HepG2 (cell line): Measurements from ENCODE around the gene MBTD1. TPM values are rescaled to one million over a fixed set of nuclear protein-coding genes. Genes with fewer than 3 reads are reported as not detected.

Source experiments
- CHCHD3 ChIP-seq: sonication (generic); formaldehyde crosslinking; IDR thresholded peaks from 2 replicates; pipeline ENCODE4 v1.8.0; 2022; ENCODE audit warnings: mild to moderate bottlenecking, missing genetic modification reagents, moderate library complexity
- JUNB ChIP-seq: sonication (generic); formaldehyde crosslinking; IDR thresholded peaks from 2 replicates; pipeline ENCODE4 v1.8.0; 2022; ENCODE audit warnings: missing genetic modification reagents, mild to moderate bottlenecking, borderline replicate concordance
- NFATC3 ChIP-seq: sonication (generic); formaldehyde crosslinking; IDR thresholded peaks from 2 replicates; pipeline ENCODE4 v1.5.1; 2020; ENCODE audit warnings: mild to moderate bottlenecking, missing genetic modification reagents
- PCBP2 ChIP-seq: fragments of 200-400 bp; formaldehyde crosslinking; optimal IDR thresholded peaks from 2 replicates; pipeline ENCODE3; 2018; ENCODE audit warnings: low read length, low read depth; ENCODE audit not compliant: poor library complexity, severe bottlenecking
- RARA ChIP-seq: IDR thresholded peaks from 2 replicates; pipeline ENCODE4 v1.6.1; 2016; ENCODE audit warnings: missing genetic modification reagents, missing compliant biosample characterization
- ZNF343 ChIP-seq: sonication (generic); formaldehyde crosslinking; IDR thresholded peaks from 2 replicates; pipeline ENCODE4 v1.4.0; 2020; ENCODE audit warnings: mild to moderate bottlenecking, missing genetic modification reagents
- ZNF598 ChIP-seq: sonication (generic); formaldehyde crosslinking; IDR thresholded peaks from 2 replicates; pipeline ENCODE4 v1.5.1; 2020; ENCODE audit warnings: mild to moderate bottlenecking, missing genetic modification reagents, borderline replicate concordance
- ZNF781 ChIP-seq: sonication (generic); formaldehyde crosslinking; IDR thresholded peaks from 2 replicates; pipeline ENCODE4 v1.5.1; 2020; ENCODE audit warnings: borderline replicate concordance, mild to moderate bottlenecking, missing genetic modification reagents; ENCODE audit errors: not compliant biosample characterization
- ZNF782 ChIP-seq: sonication (generic); formaldehyde crosslinking; IDR thresholded peaks from 2 replicates; pipeline ENCODE4 v1.4.0; 2020; ENCODE audit warnings: missing genetic modification reagents, mild to moderate bottlenecking, borderline replicate concordance
- polyA plus RNA-seq, 8 experiments: library from polyadenylated mRNA; depleted of rRNA in 3 of 8; stranded (reverse) in 7 of 8; unstranded in 1 of 8; fragments of >200 nt; fragmentation: Illumina TruSeq in 4 of 8; extraction: Trizol in 4 of 8; gene quantifications; 2 replicates each; pipeline versions ENCODE4 v1.2.1 to v1.2.3, GENCODE V29; 2011 to 2016; ENCODE audit warnings: low read depth in 4 of 8, missing spikeins in 1 of 8, mixed read lengths in 1 of 8; ENCODE audit not compliant: insufficient read depth in 1 of 8
- total RNA-seq, 5 experiments: library from RNA; depleted of rRNA; stranded (reverse); fragments of >200 nt; fragmentation: Illumina TruSeq; extraction: Trizol; gene quantifications; 2 replicates each; pipeline ENCODE4 v1.2.3, GENCODE V29; 2016; ENCODE audit warnings: low read depth in 1 of 5
- TF ChIP-seq, protein P1 (sequence below): sonication (generic); formaldehyde crosslinking; IDR thresholded peaks from 2 replicates; pipeline ENCODE4 v1.5.1; 2020; ENCODE audit warnings: mild to moderate bottlenecking, missing genetic modification reagents, borderline replicate concordance
- TF ChIP-seq, protein P2 (sequence below): sonication (generic); formaldehyde crosslinking; IDR thresholded peaks from 2 replicates; pipeline ENCODE4 v1.4.0; 2020; ENCODE audit warnings: missing genetic modification reagents, borderline replicate concordance
- TF ChIP-seq, protein P3 (sequence below): IDR thresholded peaks from 2 replicates; pipeline ENCODE4 v1.6.1; 2018; ENCODE audit warnings: missing genetic modification reagents
- TF ChIP-seq, protein P4 (sequence below): sonication (generic); formaldehyde crosslinking; IDR thresholded peaks from 2 replicates; pipeline ENCODE4 v1.5.0; 2020; ENCODE audit warnings: missing genetic modification reagents
- TF ChIP-seq, protein P5 (sequence below): IDR thresholded peaks from 2 replicates; pipeline ENCODE4 v1.6.1; 2016

MBTD1 gene
- total and polyA plus RNA-seq, 2 of the 13 experiments (the other 11 are each of a cell fraction or from before 2014, with no cell fraction given), result 20.9 TPM

DNA sequence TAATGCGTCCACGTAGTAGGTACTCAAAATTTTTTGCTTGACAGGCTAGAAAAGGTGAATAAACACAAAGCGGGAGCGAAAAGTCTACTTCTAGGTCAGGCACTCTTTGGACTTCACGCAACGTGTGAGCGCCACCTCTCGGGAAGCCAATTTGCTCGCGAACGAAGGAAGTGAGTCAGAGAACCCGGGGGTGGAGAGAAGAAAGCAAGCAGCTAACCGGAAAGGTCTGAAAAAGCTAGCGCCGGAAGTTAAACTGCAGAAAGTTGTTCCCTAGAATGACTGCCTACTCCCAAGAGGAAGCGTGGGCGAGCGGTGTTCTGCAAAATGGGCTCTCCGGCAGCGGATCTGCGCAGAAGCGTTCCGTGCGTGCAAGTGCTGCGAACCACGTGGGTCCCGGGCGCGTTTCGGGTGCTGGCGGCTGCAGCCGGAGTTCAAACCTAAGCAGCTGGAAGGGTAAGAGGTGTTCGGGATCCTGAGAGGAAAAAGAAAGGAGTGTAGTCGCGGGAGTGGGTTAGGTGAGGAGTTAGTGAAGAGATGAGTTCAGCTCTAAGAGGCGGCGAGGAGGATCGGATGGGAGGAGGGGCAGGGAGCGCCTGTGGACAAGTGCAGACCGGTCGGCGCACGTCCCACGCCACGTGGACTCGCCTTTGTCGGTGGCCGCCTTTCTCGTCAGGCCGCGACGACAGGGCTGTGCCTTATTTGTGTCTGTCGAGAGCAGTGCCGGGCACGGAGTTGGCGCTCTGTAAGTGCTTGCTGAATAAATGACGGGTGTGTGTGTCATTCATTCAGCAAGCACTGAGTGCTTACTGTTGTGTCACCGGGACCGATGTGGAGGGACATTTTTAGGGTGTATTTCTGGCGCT lies 106.4 kb downstream of the MBTD1 start, which contains the start of gene NME1 (continued):
- TF ChIP-seq, protein P1, sequence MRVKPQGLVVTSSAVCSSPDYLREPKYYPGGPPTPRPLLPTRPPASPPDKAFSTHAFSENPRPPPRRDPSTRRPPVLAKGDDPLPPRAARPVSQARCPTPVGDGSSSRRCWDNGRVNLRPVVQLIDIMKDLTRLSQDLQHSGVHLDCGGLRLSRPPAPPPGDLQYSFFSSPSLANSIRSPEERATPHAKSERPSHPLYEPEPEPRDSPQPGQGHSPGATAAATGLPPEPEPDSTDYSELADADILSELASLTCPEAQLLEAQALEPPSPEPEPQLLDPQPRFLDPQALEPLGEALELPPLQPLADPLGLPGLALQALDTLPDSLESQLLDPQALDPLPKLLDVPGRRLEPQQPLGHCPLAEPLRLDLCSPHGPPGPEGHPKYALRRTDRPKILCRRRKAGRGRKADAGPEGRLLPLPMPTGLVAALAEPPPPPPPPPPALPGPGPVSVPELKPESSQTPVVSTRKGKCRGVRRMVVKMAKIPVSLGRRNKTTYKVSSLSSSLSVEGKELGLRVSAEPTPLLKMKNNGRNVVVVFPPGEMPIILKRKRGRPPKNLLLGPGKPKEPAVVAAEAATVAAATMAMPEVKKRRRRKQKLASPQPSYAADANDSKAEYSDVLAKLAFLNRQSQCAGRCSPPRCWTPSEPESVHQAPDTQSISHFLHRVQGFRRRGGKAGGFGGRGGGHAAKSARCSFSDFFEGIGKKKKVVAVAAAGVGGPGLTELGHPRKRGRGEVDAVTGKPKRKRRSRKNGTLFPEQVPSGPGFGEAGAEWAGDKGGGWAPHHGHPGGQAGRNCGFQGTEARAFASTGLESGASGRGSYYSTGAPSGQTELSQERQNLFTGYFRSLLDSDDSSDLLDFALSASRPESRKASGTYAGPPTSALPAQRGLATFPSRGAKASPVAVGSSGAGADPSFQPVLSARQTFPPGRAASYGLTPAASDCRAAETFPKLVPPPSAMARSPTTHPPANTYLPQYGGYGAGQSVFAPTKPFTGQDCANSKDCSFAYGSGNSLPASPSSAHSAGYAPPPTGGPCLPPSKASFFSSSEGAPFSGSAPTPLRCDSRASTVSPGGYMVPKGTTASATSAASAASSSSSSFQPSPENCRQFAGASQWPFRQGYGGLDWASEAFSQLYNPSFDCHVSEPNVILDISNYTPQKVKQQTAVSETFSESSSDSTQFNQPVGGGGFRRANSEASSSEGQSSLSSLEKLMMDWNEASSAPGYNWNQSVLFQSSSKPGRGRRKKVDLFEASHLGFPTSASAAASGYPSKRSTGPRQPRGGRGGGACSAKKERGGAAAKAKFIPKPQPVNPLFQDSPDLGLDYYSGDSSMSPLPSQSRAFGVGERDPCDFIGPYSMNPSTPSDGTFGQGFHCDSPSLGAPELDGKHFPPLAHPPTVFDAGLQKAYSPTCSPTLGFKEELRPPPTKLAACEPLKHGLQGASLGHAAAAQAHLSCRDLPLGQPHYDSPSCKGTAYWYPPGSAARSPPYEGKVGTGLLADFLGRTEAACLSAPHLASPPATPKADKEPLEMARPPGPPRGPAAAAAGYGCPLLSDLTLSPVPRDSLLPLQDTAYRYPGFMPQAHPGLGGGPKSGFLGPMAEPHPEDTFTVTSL (CRISPR knock-in tag), result peak; percentile 89
- TF ChIP-seq, protein P2, sequence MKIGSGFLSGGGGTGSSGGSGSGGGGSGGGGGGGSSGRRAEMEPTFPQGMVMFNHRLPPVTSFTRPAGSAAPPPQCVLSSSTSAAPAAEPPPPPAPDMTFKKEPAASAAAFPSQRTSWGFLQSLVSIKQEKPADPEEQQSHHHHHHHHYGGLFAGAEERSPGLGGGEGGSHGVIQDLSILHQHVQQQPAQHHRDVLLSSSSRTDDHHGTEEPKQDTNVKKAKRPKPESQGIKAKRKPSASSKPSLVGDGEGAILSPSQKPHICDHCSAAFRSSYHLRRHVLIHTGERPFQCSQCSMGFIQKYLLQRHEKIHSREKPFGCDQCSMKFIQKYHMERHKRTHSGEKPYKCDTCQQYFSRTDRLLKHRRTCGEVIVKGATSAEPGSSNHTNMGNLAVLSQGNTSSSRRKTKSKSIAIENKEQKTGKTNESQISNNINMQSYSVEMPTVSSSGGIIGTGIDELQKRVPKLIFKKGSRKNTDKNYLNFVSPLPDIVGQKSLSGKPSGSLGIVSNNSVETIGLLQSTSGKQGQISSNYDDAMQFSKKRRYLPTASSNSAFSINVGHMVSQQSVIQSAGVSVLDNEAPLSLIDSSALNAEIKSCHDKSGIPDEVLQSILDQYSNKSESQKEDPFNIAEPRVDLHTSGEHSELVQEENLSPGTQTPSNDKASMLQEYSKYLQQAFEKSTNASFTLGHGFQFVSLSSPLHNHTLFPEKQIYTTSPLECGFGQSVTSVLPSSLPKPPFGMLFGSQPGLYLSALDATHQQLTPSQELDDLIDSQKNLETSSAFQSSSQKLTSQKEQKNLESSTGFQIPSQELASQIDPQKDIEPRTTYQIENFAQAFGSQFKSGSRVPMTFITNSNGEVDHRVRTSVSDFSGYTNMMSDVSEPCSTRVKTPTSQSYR (CRISPR knock-in tag), result peak; percentile 84
- TF ChIP-seq, protein P3, sequence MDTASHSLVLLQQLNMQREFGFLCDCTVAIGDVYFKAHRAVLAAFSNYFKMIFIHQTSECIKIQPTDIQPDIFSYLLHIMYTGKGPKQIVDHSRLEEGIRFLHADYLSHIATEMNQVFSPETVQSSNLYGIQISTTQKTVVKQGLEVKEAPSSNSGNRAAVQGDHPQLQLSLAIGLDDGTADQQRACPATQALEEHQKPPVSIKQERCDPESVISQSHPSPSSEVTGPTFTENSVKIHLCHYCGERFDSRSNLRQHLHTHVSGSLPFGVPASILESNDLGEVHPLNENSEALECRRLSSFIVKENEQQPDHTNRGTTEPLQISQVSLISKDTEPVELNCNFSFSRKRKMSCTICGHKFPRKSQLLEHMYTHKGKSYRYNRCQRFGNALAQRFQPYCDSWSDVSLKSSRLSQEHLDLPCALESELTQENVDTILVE (CRISPR knock-in tag), result peak; percentile 99
- TF ChIP-seq ZNF782 (CRISPR knock-in tag) (peak; percentile 99; the same call in 1 of the 2 replicates), NFATC3 (peak; percentile 88; the same call in 1 of the 2 replicates), CHCHD3 (CRISPR knock-in tag) (peak; percentile 96), ZNF598 (peak; percentile 99), JUNB (CRISPR knock-in tag) (peak; percentile 78; the same call in 1 of the 2 replicates), RARA (CRISPR knock-in tag) (peak; percentile 80), ZNF343 (peak; percentile 99), ZNF781 (peak; percentile 97), PCBP2 (peak; percentile 65)
- TF ChIP-seq, protein P4, sequence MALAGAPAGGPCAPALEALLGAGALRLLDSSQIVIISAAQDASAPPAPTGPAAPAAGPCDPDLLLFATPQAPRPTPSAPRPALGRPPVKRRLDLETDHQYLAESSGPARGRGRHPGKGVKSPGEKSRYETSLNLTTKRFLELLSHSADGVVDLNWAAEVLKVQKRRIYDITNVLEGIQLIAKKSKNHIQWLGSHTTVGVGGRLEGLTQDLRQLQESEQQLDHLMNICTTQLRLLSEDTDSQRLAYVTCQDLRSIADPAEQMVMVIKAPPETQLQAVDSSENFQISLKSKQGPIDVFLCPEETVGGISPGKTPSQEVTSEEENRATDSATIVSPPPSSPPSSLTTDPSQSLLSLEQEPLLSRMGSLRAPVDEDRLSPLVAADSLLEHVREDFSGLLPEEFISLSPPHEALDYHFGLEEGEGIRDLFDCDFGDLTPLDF, result peak; percentile 94
- TF ChIP-seq, protein P5, sequence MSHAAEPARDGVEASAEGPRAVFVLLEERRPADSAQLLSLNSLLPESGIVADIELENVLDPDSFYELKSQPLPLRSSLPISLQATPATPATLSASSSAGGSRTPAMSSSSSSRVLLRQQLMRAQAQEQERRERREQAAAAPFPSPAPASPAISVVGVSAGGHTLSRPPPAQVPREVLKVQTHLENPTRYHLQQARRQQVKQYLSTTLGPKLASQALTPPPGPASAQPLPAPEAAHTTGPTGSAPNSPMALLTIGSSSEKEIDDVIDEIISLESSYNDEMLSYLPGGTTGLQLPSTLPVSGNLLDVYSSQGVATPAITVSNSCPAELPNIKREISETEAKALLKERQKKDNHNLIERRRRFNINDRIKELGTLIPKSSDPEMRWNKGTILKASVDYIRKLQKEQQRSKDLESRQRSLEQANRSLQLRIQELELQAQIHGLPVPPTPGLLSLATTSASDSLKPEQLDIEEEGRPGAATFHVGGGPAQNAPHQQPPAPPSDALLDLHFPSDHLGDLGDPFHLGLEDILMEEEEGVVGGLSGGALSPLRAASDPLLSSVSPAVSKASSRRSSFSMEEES (CRISPR knock-in tag), result peak; percentile 95
